DMS 273 treated with DMSO at 0.1 percent for 48 hours (cell line): ENCODE data around the gene MAGEB2.
"Not testable (repeated sequence)": the region's sequence is repeated elsewhere in the genome, so short reads cannot be mapped to it uniquely, and the experiment has no call there.

Source experiments
- DNase-seq: peaks from one replicate; lab custom pipeline; 2025; lab: John Stamatoyannopoulos, UW

Gene MAGEB2

GRCh38 chrX:30215357-30215843, at the start of gene MAGEB2:
Gene MAGEB2, plus strand, starts transcription at chrX:30215563. Its CDS starts 3,018 bp downstream, at chrX:30218581.
- no peak for DNase-seq

- no peak for DNase-seq
Measured at GRCh38 chrX:30170900-30171299, 44.5 kb upstream of the MAGEB2 start.

GRCh38 chrX:30181353-30181752, 34.0 kb upstream of the MAGEB2 start:
- DNase-seq: no peak

GRCh38 chrX:30183554-30183953, 31.8 kb upstream of the MAGEB2 start:
- no peak for DNase-seq

GRCh38 chrX:30190426-30190825, 24.9 kb upstream of the MAGEB2 start:
- DNase-seq: no peak

GRCh38 chrX:30193910-30194309, 21.5 kb upstream of the MAGEB2 start:
- not testable (repeated sequence) for DNase-seq

- DNase-seq: no peak
Measured at GRCh38 chrX:30196322-30196721, 19.0 kb upstream of the MAGEB2 start.

- DNase-seq: no peak
Measured at GRCh38 chrX:30212172-30212571, 3.2 kb upstream of the MAGEB2 start.

- no peak for DNase-seq
Measured at GRCh38 chrX:30217465-30217864, 2.1 kb downstream of the MAGEB2 start.

GRCh38 chrX:30219372-30219771, 4.0 kb downstream of the MAGEB2 start:
- no peak for DNase-seq

GRCh38 chrX:30220661-30221060, 5.3 kb downstream of the MAGEB2 start:
- no peak for DNase-seq

GRCh38 chrX:30224536-30224935, 9.2 kb downstream of the MAGEB2 start:
- no peak for DNase-seq

- DNase-seq: no peak
Measured at GRCh38 chrX:30228526-30228925, 13.2 kb downstream of the MAGEB2 start.

GRCh38 chrX:30230395-30230794, 15.0 kb downstream of the MAGEB2 start, which contains the start of gene MAGEB3:
Gene MAGEB3, plus strand, starts transcription at chrX:30230657. Its CDS starts 5,268 bp downstream, at chrX:30235925.
- DNase-seq: no peak

- DNase-seq: no peak
Measured at GRCh38 chrX:30241724-30242415, 26.5 kb downstream of the MAGEB2 start, which contains the start of gene MAGEB4. Gene MAGEB4, plus strand, starts transcription at chrX:30242000. Its CDS starts 136 bp downstream, at chrX:30242136.

- no peak for DNase-seq
Measured at GRCh38 chrX:30246769-30247489, 31.6 kb downstream of the MAGEB2 start, which contains the start of gene MAGEB1. Gene MAGEB1, plus strand, starts transcription at chrX:30247146. Its CDS starts 3,348 bp downstream, at chrX:30250494.

GRCh38 chrX:30248854-30249253, 33.5 kb downstream of the MAGEB2 start:
- no peak for DNase-seq

- DNase-seq: no peak
Measured at GRCh38 chrX:30253257-30253656, 37.9 kb downstream of the MAGEB2 start.

- DNase-seq: no peak
Measured at GRCh38 chrX:30259927-30260326, 44.6 kb downstream of the MAGEB2 start.

GRCh38 chrX:30261012-30261411, 45.6 kb downstream of the MAGEB2 start:
- DNase-seq: no peak

GRCh38 chrX:30262763-30263162, 47.4 kb downstream of the MAGEB2 start:
- no peak for DNase-seq
